ENCODE measurements around the gene MID1IP1.
A peak's percentile ranks its signal among the peaks of the same experiment; 100 is the strongest.

MID1IP1 gene, protein sequence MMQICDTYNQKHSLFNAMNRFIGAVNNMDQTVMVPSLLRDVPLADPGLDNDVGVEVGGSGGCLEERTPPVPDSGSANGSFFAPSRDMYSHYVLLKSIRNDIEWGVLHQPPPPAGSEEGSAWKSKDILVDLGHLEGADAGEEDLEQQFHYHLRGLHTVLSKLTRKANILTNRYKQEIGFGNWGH

DNA sequence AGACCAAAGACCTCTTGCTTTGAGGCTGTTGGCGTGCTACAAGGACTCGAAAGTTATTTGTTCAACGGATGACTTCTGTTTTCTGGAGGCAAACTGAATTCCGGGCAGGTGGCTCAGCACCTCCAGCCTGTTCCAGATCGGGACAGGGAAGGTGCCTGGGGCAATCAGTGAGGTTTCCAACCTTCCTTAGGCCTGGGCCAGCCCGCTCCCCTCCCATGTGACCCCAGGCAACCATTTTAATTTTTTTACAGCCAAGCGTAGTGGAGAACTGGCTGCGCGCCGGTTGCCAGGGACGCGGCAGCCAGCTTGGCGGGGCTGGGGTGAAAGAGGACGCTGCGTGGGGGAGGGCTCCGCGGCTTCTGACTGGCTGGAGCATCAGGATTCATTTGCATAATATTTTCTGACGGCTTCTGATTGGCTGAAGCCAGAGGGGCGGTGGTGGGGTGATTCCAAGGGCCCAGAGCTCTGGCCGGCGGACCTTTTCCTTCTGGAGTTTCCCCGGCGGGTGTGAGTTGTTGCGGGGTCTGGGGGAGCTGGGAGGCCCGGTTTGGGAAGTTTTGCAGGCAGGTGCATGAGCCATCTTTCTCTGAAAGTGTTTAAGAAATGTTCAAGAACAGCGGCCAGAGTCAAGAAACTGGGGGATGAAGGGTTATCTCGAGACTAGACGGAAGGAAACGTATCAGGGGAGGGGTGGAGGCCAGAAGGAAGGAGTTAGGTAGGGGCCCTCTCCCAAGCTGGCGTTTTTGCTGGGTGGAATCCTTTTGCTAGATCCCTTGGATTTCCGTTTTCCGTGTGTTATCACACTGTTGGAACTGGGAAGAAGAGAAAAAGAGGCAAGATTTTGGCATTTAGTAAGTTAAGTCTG is at the start of gene MID1IP1:
Gene MID1IP1, plus strand, starts transcription at position 479 of the 865 bp plus-strand sequence. CDS start 3,488 bp downstream, outside the sequence.
- Histone ChIP-seq H3K9me3 (ENCODE audit: low read length) (no peaks in the 10 kb centered on the region), H3K27me3 (ENCODE audit: insufficient read depth, low read length) (no peaks in the 10 kb centered on the region), H2AFZ (ENCODE audit: low read depth, low read length) (no peak within 1 kb of the TSS), H3K4me1 (ENCODE audit: insufficient read depth, low read length) (peaks cover 3% of the 10 kb centered on the region), H3K4me3 (ENCODE audit: low read length) (peak within 1 kb of the TSS; percentile 61), H3K36me3 (ENCODE audit: insufficient read depth, low read length) (no peaks in the 10 kb centered on the region)

DNA sequence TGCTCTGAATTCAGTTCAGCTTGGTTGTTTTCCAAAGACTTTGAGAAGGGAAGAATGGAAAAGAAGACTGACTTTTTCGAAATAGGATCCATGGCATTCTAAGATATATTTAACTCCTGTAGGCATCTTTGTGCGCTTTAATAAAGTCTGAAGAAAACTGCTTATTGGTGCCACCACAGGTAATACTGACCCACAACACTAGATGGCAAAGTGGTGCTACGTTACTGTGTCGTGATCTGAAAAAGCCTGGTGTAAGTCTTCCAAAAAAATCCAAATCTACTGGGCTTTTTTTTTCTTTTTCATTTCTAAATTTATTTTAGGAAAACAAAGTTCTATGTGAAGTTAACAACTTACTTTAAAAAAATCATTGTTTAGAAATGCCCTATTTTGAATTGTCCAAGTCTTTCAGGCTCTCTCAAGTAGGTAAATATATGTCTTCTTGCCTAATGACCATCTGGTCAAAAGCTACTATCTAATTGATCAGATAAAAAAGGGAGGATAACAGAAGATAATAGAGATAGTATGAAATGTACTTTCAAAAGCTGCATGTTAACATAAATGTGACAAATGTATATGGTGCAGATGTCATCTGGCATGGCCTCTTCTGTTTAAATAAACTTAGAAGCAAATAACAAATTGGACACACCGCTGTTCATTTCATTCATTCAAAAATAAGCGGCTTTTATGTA is 47.0 kb upstream of the MID1IP1 start:
- Histone ChIP-seq H3K4me3 (ENCODE audit: low read length) (no peak overlapping the region), H3K36me3 (ENCODE audit: insufficient read depth, low read length) (no peaks in the 10 kb centered on the region), H3K4me1 (ENCODE audit: insufficient read depth, low read length) (peaks cover 3% of the 10 kb centered on the region), H3K9me3 (ENCODE audit: low read length) (no peaks in the 10 kb centered on the region), H3K27me3 (ENCODE audit: insufficient read depth, low read length) (peaks cover 3% of the 10 kb centered on the region), H2AFZ (ENCODE audit: low read depth, low read length) (no peak overlapping the region)

DNA sequence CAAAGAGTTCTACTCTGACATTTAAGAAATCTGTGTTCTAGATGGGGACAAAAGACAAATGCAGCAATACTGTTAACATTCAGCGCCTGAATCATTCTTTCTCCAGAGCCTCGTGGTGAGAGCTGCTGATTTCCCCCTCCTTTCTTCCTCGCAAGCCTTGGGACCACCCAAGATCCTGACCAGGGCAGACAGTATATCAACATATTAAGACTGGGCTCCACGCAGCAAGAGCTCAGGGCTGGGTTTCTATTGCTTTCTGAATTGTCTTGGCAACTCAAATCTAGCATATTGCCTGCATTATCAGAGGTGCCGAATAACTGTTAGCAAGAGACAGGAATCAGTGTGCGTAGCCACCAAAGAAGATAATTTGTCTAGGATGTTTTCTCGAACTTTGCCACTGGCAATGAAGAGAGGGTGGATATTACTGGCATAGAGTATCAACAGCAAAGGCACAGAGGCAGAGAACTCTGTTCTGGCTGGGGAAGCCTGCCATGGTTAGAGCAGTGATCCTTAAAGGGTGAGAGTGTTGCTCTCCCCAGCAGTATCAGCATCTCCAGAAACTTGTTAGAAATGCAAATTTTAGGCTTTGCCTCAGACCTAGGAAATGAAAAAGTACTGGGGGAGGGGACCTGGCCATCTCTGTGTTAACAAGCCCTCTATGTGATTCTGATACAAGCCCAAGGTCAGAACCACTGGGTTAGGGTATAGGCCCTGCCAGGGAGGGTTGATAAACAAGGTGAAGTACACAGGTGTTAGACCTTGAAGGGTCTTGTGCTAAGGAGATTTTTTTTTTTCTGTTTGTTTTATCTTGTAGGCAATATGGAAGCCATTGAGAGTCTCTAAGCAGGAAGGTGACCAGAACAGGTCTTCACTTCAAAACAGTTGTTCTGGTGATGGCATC is 46.2 kb upstream of the MID1IP1 start:
- H3K4me1 ChIP-seq (ENCODE audit: insufficient read depth, low read length), result peaks cover 3% of the 10 kb centered on the region
- H3K9me3 ChIP-seq (ENCODE audit: low read length), result no peaks in the 10 kb centered on the region
- H3K36me3 ChIP-seq (ENCODE audit: insufficient read depth, low read length), result no peaks in the 10 kb centered on the region
- no peak overlapping the region for H3K4me3 ChIP-seq (ENCODE audit: low read length)
- H3K27me3 ChIP-seq (ENCODE audit: insufficient read depth, low read length), result peaks cover 2% of the 10 kb centered on the region
- no peak overlapping the region for H2AFZ ChIP-seq (ENCODE audit: low read depth, low read length)

DNA sequence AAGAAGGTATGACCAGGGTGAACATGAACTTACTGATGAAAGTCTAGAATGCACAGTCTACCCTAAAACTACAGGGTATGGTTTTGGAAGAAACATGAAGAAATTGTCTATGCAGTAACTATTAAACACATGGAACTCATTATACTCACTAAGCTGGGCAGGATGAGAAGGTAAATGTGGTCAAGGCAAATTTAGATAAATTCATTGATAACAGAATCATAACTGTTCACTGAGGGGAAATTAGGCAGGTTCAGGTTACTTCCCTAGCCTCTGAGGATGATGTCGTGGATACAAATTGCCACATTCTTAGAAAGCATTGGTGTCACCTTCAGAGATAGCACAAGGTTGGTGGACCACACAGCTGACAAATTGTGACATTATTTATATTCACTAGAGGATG is 40.4 kb upstream of the MID1IP1 start:
- Histone ChIP-seq H3K9me3 (ENCODE audit: low read length) (no peaks in the 10 kb centered on the region), H3K4me1 (ENCODE audit: insufficient read depth, low read length) (no peaks in the 10 kb centered on the region), H3K4me3 (ENCODE audit: low read length) (no peak overlapping the region), H2AFZ (ENCODE audit: low read depth, low read length) (no peak overlapping the region), H3K27me3 (ENCODE audit: insufficient read depth, low read length) (no peaks in the 10 kb centered on the region), H3K36me3 (ENCODE audit: insufficient read depth, low read length) (no peaks in the 10 kb centered on the region)

DNA sequence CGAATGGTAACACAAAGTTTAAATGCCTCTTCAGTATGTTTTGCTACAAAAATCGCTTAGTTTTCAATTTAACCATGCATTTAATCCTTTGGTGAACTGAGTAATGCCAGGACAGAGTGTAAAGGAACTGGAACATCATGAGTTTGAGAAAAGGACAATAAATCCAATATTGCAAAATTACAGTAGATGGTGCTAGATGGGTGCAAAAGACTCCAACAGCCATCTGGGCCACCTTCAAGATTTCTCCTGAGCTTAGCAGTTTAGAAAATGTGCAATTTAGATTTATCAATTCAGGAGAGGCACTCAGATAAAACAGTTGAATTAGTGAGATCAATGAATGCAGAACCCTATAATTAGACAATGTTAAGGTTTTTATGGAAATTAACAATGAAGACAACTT is 33.2 kb upstream of the MID1IP1 start:
- H3K9me3 ChIP-seq (ENCODE audit: low read length), result no peaks in the 10 kb centered on the region

DNA sequence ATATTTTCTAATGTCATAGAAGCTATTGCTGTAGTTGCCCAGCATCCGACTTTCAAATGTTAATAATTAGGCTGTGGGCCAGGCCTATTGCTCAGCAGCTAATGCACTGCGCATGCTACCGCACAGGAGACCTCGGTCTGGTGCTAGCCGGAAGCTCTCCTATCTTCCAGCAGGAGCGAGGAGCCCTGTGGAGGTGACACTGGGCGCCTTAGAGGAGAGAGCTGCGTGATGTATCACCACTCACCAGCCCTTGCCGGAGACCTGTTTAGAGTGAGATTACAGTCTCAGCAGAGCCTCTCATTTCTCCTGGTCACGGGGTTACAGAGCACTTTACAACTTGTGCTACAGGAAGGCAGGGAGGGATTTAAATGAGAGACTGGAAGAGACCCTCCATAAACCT is 31.1 kb upstream of the MID1IP1 start:
- H3K4me3 ChIP-seq (ENCODE audit: low read length), result no peak overlapping the region
- no peak overlapping the region for H2AFZ ChIP-seq (ENCODE audit: low read depth, low read length)
- H3K27me3 ChIP-seq (ENCODE audit: insufficient read depth, low read length), result peaks cover 7% of the 10 kb centered on the region
- no peaks in the 10 kb centered on the region for H3K9me3 ChIP-seq (ENCODE audit: low read length)
- H3K4me1 ChIP-seq (ENCODE audit: insufficient read depth, low read length), result no peaks in the 10 kb centered on the region
- H3K36me3 ChIP-seq (ENCODE audit: insufficient read depth, low read length), result no peaks in the 10 kb centered on the region

More for the DNA sequence above, 33.2 kb upstream of the MID1IP1 start:
- Histone ChIP-seq H3K4me3 (ENCODE audit: low read length) (no peak overlapping the region), H3K27me3 (ENCODE audit: insufficient read depth, low read length) (peaks cover 7% of the 10 kb centered on the region), H3K36me3 (ENCODE audit: insufficient read depth, low read length) (no peaks in the 10 kb centered on the region), H2AFZ (ENCODE audit: low read depth, low read length) (no peak overlapping the region), H3K4me1 (ENCODE audit: insufficient read depth, low read length) (no peaks in the 10 kb centered on the region)

DNA sequence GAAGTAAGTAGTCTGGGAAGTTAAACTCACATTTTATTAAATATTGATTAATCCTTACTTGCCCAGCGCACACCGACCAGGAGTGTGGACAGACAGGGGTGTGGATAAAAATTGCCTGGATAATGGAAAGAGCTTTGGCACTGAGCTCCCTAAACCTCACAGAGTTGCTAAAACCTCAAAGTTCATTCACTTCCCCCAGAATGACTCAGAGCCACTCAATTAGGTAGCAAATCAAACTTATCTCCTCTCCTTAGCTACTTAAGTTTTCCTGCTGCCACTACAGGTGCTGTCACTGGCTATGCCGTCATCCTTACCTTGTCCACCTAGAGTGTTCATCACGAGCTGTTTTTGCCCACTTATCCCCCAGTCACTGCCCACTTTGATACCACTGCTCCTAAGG is 27.0 kb upstream of the MID1IP1 start:
- no peak overlapping the region for H2AFZ ChIP-seq (ENCODE audit: low read depth, low read length)
- peaks cover 3% of the 10 kb centered on the region for H3K27me3 ChIP-seq (ENCODE audit: insufficient read depth, low read length)
- no peaks in the 10 kb centered on the region for H3K4me1 ChIP-seq (ENCODE audit: insufficient read depth, low read length)
- H3K4me3 ChIP-seq (ENCODE audit: low read length), result no peak overlapping the region
- H3K9me3 ChIP-seq (ENCODE audit: low read length), result no peaks in the 10 kb centered on the region
- H3K36me3 ChIP-seq (ENCODE audit: insufficient read depth, low read length), result no peaks in the 10 kb centered on the region

DNA sequence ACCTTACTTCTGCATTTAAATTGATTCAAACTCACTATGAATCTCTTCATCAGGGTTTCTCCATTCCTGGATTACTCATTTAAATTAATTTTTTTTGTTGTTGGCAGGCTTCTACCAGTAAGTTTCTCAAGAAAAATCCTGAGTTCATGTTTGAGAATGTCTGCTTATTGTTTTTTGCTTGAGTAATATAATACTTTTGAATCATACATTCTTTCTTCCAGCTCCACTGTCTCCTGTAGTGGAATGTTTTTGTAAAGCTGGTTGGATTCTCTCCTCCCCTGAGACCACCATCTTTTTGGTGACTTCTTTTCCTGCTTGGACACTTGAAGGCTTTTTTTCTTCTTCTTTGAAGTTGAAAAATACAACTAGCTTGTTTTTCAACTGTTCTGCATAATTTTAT is 4.3 kb upstream of the MID1IP1 start:
- no peaks in the 10 kb centered on the region for H3K9me3 ChIP-seq (ENCODE audit: low read length)
- H3K36me3 ChIP-seq (ENCODE audit: insufficient read depth, low read length), result no peaks in the 10 kb centered on the region
- H2AFZ ChIP-seq (ENCODE audit: low read depth, low read length), result no peak overlapping the region
- peaks cover 3% of the 10 kb centered on the region for H3K4me1 ChIP-seq (ENCODE audit: insufficient read depth, low read length)
- H3K27me3 ChIP-seq (ENCODE audit: insufficient read depth, low read length), result no peaks in the 10 kb centered on the region
- H3K4me3 ChIP-seq (ENCODE audit: low read length), result no peak overlapping the region

DNA sequence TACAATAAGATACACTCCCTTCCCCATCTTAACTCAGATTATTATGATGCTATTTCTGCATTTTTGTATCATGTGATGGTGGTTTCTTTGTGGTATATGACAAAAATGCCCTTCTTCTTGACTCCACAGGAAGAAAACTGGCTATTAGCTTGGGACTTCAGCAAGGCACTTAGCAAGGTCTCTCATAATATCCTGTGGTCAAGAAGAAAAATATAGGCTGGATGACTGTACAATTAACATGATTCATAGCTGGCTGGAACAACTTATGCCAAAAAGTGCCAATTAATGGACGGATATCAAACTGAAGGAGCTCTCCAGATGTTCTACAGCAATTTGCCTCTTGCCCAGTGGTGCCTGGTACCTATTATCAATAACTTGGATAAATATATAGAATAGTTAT is 2.3 kb upstream of the MID1IP1 start:
- Histone ChIP-seq H3K9me3 (ENCODE audit: low read length) (no peaks in the 10 kb centered on the region), H3K4me1 (ENCODE audit: insufficient read depth, low read length) (peaks cover 3% of the 10 kb centered on the region), H3K4me3 (ENCODE audit: low read length) (no peak overlapping the region), H3K27me3 (ENCODE audit: insufficient read depth, low read length) (no peaks in the 10 kb centered on the region), H3K36me3 (ENCODE audit: insufficient read depth, low read length) (no peaks in the 10 kb centered on the region), H2AFZ (ENCODE audit: low read depth, low read length) (no peak overlapping the region)

DNA sequence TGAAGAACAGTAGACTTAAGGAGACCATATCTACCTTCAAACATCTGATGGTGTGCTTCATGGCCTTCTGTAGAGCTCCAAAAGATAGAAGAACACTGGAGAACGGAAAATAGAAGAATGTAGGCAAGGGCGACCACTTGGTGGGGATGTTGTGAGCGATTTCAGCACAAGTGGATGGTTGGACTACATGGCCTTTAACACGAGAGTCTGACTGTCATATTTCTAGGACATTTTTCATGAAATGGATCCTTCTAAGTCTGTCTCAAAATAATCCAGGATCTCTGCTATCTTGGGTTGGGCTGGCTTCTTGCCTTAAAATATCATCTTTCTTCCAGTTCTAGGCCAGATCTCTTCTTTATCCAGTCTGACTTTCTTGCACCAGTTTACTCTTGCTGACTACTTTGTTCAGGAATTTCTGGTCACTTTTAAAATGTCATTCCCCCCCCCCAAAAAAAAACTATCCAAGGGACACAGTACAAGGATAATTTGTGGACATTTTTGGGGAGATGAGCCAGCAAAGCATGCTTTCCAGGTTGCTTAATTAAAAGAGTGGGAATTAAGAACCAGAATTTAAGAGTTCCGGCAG is 1.2 kb upstream of the MID1IP1 start:
- Histone ChIP-seq H3K27me3 (ENCODE audit: insufficient read depth, low read length) (no peaks in the 10 kb centered on the region), H2AFZ (ENCODE audit: low read depth, low read length) (no peak overlapping the region), H3K4me1 (ENCODE audit: insufficient read depth, low read length) (peaks cover 3% of the 10 kb centered on the region), H3K36me3 (ENCODE audit: insufficient read depth, low read length) (no peaks in the 10 kb centered on the region), H3K4me3 (ENCODE audit: low read length) (no peak overlapping the region), H3K9me3 (ENCODE audit: low read length) (no peaks in the 10 kb centered on the region)

DNA sequence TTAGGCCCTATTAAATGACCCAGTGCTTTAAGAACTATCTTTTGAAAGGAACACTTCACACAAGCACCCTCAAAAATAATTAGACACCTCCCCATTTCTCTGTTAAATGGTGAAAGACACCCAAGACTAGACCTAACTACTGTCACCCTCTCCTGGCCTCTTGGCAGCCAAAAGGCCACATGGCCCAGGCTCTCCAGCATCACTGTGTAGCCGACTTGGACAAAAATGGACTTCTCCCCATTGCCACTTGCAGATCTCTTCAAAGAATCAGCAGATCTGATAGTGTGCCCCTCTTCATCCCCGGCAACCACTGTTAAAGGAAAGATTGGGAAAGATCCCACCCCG is 2.0 kb downstream of the MID1IP1 start:
- no peaks in the 10 kb centered on the region for H3K9me3 ChIP-seq (ENCODE audit: low read length)
- H3K36me3 ChIP-seq (ENCODE audit: insufficient read depth, low read length), result no peaks in the 10 kb centered on the region
- H3K4me1 ChIP-seq (ENCODE audit: insufficient read depth, low read length), result peaks cover 3% of the 10 kb centered on the region
- no peak overlapping the region for H2AFZ ChIP-seq (ENCODE audit: low read depth, low read length)
- H3K4me3 ChIP-seq (ENCODE audit: low read length), result peak overlapping the region; percentile 51
- no peaks in the 10 kb centered on the region for H3K27me3 ChIP-seq (ENCODE audit: insufficient read depth, low read length)

DNA sequence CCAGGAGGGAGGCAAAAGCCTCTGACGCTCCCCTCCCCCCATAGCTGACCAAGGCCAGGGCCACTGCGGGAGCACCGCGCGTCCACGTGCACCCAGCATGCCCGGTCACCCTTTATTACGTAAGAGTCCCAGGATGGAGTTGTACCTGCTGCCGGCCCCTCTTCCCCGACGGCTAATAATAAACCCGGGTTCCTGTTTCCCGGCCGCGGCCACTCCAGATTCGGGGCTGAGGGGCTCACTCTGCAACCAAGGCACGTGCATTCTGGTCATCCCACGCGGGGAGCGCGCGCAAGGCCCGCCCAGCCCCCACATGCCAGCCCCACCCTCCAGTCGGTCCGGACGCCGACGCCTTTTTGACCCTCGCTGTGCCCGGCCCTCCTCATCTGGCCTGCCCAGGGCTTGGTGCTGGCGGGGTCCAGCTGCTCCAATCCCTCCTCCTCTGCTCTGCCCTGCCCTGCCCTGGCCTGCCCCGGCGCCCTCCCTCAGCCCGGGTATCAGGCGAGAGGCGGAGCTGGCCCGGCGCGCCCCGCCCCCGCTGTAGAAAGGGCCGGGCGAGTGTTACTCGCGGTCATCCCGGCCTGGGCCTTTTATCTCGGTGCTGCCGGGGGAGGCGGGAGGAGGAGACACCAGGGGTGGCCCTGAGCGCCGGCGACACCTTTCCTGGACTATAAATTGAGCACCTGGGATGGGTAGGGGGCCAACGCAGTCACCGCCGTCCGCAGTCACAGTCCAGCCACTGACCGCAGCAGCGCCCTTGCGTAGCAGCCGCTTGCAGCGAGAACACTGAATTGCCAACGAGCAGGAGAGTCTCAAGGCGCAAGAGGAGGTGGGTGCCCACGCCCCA is 2.6 kb downstream of the MID1IP1 start:
- H3K36me3 ChIP-seq (ENCODE audit: insufficient read depth, low read length), result no peaks in the 10 kb centered on the region
- H2AFZ ChIP-seq (ENCODE audit: low read depth, low read length), result no peak overlapping the region
- no peaks in the 10 kb centered on the region for H3K9me3 ChIP-seq (ENCODE audit: low read length)
- peaks cover 3% of the 10 kb centered on the region for H3K4me1 ChIP-seq (ENCODE audit: insufficient read depth, low read length)
- no peaks in the 10 kb centered on the region for H3K27me3 ChIP-seq (ENCODE audit: insufficient read depth, low read length)
- peak overlapping the region; percentile 51 for H3K4me3 ChIP-seq (ENCODE audit: low read length)

All from neuron (in vitro differentiated cells).